ENCODE results near the gene VAT1L. TPM values are rescaled to one million over a fixed set of nuclear protein-coding genes. Genes with fewer than 3 reads are reported as not detected.

VAT1L gene
- total RNA-seq, 1 donor from 2014 or later = 0.67 TPM

DNA sequence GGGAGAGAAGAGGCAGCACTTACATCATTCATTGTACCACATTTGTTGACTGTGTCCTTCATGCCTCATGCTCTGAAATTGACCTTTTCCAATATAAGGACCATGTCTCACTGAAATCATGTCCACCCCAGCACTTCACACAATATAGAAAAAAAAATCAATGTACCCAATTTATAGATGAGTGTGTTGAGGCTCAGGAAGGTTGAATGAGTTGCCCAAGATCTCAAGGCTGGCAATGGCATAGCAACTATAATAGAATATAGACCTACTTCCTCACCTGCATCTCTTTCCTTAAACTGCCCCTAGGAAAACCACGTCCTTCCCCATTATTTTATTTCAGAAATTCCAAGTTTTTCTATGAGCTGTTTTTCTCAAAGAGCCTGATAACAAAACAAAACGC lies 912 bp upstream of the VAT1L start:
- H3K27me3 Mint-ChIP-seq = peaks cover 63% of the 10 kb centered on the region
- no peak overlapping the region for H3K4me3 Mint-ChIP-seq (ENCODE audit: low read depth)
- H3K36me3 Mint-ChIP-seq (ENCODE audit: insufficient read depth) = no peaks in the 10 kb centered on the region
- peaks cover 15% of the 10 kb centered on the region for H3K4me1 Mint-ChIP-seq (ENCODE audit: low read depth)
- H3K27ac Mint-ChIP-seq = no peak overlapping the region
- no peak for DNase-seq (ENCODE audit: low spot score, unreplicated experiment)
- TF ChIP-seq, protein P1, sequence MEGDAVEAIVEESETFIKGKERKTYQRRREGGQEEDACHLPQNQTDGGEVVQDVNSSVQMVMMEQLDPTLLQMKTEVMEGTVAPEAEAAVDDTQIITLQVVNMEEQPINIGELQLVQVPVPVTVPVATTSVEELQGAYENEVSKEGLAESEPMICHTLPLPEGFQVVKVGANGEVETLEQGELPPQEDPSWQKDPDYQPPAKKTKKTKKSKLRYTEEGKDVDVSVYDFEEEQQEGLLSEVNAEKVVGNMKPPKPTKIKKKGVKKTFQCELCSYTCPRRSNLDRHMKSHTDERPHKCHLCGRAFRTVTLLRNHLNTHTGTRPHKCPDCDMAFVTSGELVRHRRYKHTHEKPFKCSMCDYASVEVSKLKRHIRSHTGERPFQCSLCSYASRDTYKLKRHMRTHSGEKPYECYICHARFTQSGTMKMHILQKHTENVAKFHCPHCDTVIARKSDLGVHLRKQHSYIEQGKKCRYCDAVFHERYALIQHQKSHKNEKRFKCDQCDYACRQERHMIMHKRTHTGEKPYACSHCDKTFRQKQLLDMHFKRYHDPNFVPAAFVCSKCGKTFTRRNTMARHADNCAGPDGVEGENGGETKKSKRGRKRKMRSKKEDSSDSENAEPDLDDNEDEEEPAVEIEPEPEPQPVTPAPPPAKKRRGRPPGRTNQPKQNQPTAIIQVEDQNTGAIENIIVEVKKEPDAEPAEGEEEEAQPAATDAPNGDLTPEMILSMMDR (IDR thresholded peaks at IDR 0.05; ENCODE audit: unreplicated experiment) = no peak
- peaks cover 3% of the 10 kb centered on the region for H3K9me3 Mint-ChIP-seq (ENCODE audit: low read depth)

DNA sequence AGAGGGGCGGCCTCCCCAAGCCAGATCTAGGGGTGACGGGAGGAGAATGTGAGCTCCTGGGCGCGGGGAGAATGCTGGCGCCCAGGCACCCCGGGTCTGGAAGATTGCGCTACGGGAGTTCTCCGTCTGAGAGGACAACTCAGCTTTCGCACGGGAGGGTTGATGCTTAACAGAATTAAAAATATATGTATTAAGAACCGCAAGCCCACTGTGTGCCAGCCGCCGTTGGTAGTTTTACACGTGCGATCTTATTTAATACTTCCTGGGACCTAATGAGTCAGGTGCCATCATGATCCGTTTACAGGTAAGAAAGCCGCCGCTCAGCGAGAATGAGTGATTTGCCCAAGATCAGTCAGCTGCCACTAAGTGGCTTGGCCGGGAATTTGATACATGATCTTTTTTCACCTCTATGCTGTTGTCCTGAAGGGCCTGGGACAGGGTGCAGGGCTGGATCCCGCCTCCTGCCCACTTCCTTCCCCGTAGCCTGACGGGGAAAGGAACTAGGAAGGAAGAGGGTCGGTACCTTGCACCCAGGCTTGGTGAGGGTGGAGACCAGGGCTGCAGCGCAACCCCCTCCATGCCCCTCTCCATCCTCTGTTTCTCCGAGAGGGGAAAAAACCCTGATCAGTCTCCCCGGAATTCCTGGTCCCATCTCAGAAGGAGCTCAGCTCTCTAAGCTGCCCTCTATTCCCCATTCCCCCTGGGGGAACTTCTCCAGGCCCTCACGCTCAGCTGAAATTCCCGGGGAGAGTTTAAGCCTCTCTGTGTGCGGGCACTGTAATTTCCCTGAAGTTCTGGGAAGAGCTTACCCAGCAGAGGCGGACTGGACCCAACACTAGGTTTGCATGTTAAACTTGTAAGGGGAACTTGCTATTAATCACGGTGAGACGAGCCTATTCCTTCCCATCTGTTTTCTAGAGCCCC lies 983 bp downstream of the VAT1L start:
- H3K4me1 Mint-ChIP-seq (ENCODE audit: low read depth) = peaks cover 15% of the 10 kb centered on the region
- TF ChIP-seq, protein P1 (IDR thresholded peaks at IDR 0.05; ENCODE audit: unreplicated experiment) = no peak
- H3K27ac Mint-ChIP-seq = no peak overlapping the region
- peak overlapping the region; percentile 63 for H3K4me3 Mint-ChIP-seq (ENCODE audit: low read depth)
- H3K36me3 Mint-ChIP-seq (ENCODE audit: insufficient read depth) = no peaks in the 10 kb centered on the region
- peaks cover 63% of the 10 kb centered on the region for H3K27me3 Mint-ChIP-seq
- H3K9me3 Mint-ChIP-seq (ENCODE audit: low read depth) = no peaks in the 10 kb centered on the region
- DNase-seq (ENCODE audit: low spot score, unreplicated experiment) = no peak

DNA sequence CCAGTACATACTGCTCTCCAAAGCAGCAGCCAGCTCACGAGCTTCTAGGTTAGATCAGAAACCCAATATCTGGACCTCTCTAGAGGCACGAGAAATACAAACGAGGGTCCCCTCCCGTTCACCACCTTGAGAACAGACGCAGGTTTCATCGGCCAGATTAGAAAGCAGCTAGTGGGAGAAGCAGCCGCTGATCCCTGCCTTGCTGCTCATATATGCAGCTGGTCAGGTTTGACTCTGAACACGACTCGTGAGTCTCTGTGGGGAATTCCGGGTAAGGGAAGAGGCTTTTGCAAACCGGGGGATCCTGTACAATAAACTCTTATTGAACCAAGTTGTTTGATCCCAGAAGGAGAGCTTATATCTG lies 1.6 kb downstream of the VAT1L start:
- H3K4me3 Mint-ChIP-seq (ENCODE audit: low read depth) = peak overlapping the region; percentile 63
- peaks cover 66% of the 10 kb centered on the region for H3K27me3 Mint-ChIP-seq
- H3K27ac Mint-ChIP-seq = no peak overlapping the region
- H3K9me3 Mint-ChIP-seq (ENCODE audit: low read depth) = no peaks in the 10 kb centered on the region
- DNase-seq (ENCODE audit: low spot score, unreplicated experiment) = no peak
- peaks cover 15% of the 10 kb centered on the region for H3K4me1 Mint-ChIP-seq (ENCODE audit: low read depth)
- TF ChIP-seq, protein P1 (IDR thresholded peaks at IDR 0.05; ENCODE audit: unreplicated experiment) = no peak
- no peaks in the 10 kb centered on the region for H3K36me3 Mint-ChIP-seq (ENCODE audit: insufficient read depth)

DNA sequence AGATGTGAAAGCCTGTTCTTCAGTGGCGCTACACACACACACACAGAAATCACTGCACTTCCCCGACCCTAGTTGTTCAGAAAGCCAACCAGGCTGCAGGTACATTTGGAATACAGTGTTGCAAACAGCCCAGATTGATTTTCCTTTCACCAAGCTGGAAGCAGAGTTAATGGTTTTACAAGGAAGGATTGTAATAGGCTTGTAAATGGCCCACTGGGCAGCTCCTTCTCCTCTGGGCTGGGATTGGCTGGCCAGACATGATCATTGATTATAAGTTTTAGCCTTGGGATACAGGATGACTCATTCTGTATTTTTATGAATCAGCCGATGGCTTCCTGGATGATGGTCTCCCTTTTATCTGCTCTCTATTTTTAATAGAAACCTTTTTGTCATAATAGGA lies 2.5 kb downstream of the VAT1L start:
- Mint-ChIP-seq H3K4me1 (ENCODE audit: low read depth) (peaks cover 12% of the 10 kb centered on the region), H3K9me3 (ENCODE audit: low read depth) (no peaks in the 10 kb centered on the region), H3K27me3 (peaks cover 63% of the 10 kb centered on the region), H3K36me3 (ENCODE audit: insufficient read depth) (no peaks in the 10 kb centered on the region), H3K4me3 (ENCODE audit: low read depth) (no peak overlapping the region), H3K27ac (no peak overlapping the region)
- no peak for DNase-seq (ENCODE audit: low spot score, unreplicated experiment)
- TF ChIP-seq, protein P1 (IDR thresholded peaks at IDR 0.05; ENCODE audit: unreplicated experiment) = no peak

DNA sequence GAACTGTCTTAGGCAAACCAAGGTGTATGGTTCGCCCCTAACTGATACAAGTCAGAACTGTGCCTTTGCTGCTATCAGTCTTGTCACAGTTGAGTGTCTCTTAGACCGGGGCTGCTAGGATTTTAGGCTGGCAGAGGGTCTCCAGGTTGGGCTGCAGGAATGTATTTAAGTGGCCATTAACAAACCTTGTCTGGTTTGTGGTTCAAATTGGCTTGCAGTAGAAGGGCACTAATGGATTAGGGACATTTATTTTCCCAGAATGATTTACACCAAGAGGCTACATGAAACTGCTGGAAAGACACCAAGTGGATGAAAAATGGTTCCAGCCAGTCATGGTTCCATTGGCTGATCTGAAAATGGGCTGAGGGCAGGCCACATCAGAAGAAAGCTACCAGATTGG lies 5.1 kb downstream of the VAT1L start:
- Mint-ChIP-seq H3K27me3 (peaks cover 49% of the 10 kb centered on the region), H3K27ac (no peak overlapping the region), H3K36me3 (ENCODE audit: insufficient read depth) (no peaks in the 10 kb centered on the region), H3K9me3 (ENCODE audit: low read depth) (no peaks in the 10 kb centered on the region), H3K4me1 (ENCODE audit: low read depth) (peaks cover 10% of the 10 kb centered on the region), H3K4me3 (ENCODE audit: low read depth) (no peak overlapping the region)
- TF ChIP-seq, protein P1 (IDR thresholded peaks at IDR 0.05; ENCODE audit: unreplicated experiment) = no peak
- DNase-seq (ENCODE audit: low spot score, unreplicated experiment) = no peak
